Measurements from ENCODE around the gene NTN4.

NTN4 gene

GRCh38 chr12:95740751-95741150, 49.8 kb downstream of the NTN4 start:
- no peaks in the 10 kb centered on the region for H3K79me2 ChIP-seq (ENCODE audit: insufficient read depth, low read length)
- H3K4me3 ChIP-seq (ENCODE audit: low read depth, low read length, poor library complexity, severe bottlenecking), result no peak overlapping the region
- H3K4me1 ChIP-seq (ENCODE audit: insufficient read depth, low read length, severe bottlenecking), result no peaks in the 10 kb centered on the region
- H2AFZ ChIP-seq (ENCODE audit: low read length), result no peak overlapping the region
- no peaks in the 10 kb centered on the region for H4K20me1 ChIP-seq (ENCODE audit: insufficient read depth, low read length)
- peaks cover 3% of the 10 kb centered on the region; the same call in 1 of the 2 replicates for H3K9me3 ChIP-seq (ENCODE audit: low read length)
- no peak overlapping the region for H3K27ac ChIP-seq (ENCODE audit: low read depth, low read length, poor library complexity, severe bottlenecking)
- H3K4me2 ChIP-seq (ENCODE audit: low read length), result no peak overlapping the region
- no peaks in the 10 kb centered on the region for H3K36me3 ChIP-seq (ENCODE audit: insufficient read depth, low read length)
- TF ChIP-seq EZH2 (IDR thresholded peaks at IDR 0.05; ENCODE audit: borderline replicate concordance, low read length), result no peak
- TF ChIP-seq CTCF (IDR thresholded peaks at IDR 0.05; ENCODE audit: low read length), result no peak
- no peaks in the 10 kb centered on the region for H3K9me2 ChIP-seq (ENCODE audit: low read depth, low read length)
- H3F3A ChIP-seq (ENCODE audit: insufficient read depth, low read length), result no peaks in the 10 kb centered on the region
- H3K9ac ChIP-seq (ENCODE audit: low read length), result no peak overlapping the region
- peaks cover 2% of the 10 kb centered on the region; the same call in 1 of the 2 replicates for H3K27me3 ChIP-seq (ENCODE audit: insufficient read depth, low read length)

GRCh38 chr12:95739561-95740313, 50.8 kb downstream of the NTN4 start:
- no peaks in the 10 kb centered on the region for H3K9me2 ChIP-seq (ENCODE audit: low read depth, low read length)
- H3K9me3 ChIP-seq (ENCODE audit: low read length), result no peaks in the 10 kb centered on the region
- H3K27ac ChIP-seq (ENCODE audit: low read depth, low read length, poor library complexity, severe bottlenecking), result no peak overlapping the region
- H3K36me3 ChIP-seq (ENCODE audit: insufficient read depth, low read length), result no peaks in the 10 kb centered on the region
- no peaks in the 10 kb centered on the region for H3F3A ChIP-seq (ENCODE audit: insufficient read depth, low read length)
- no peaks in the 10 kb centered on the region for H3K27me3 ChIP-seq (ENCODE audit: insufficient read depth, low read length)
- no peak overlapping the region for H3K4me2 ChIP-seq (ENCODE audit: low read length)
- H3K79me2 ChIP-seq (ENCODE audit: insufficient read depth, low read length), result no peaks in the 10 kb centered on the region
- no peak overlapping the region for H3K9ac ChIP-seq (ENCODE audit: low read length)
- H3K4me1 ChIP-seq (ENCODE audit: insufficient read depth, low read length, severe bottlenecking), result no peaks in the 10 kb centered on the region
- H3K4me3 ChIP-seq (ENCODE audit: low read depth, low read length, poor library complexity, severe bottlenecking), result no peak overlapping the region
- H2AFZ ChIP-seq (ENCODE audit: low read length), result no peak overlapping the region
- TF ChIP-seq EZH2 (IDR thresholded peaks at IDR 0.05; ENCODE audit: borderline replicate concordance, low read length), result no peak
- TF ChIP-seq CTCF (IDR thresholded peaks at IDR 0.05; ENCODE audit: low read length), result no peak
- H4K20me1 ChIP-seq (ENCODE audit: insufficient read depth, low read length), result no peaks in the 10 kb centered on the region

GRCh38 chr12:95738024-95738611, 52.4 kb downstream of the NTN4 start:
- Histone ChIP-seq H3K27me3 (ENCODE audit: insufficient read depth, low read length) (no peaks in the 10 kb centered on the region), H2AFZ (ENCODE audit: low read length) (no peak overlapping the region), H3K36me3 (ENCODE audit: insufficient read depth, low read length) (no peaks in the 10 kb centered on the region), H3K9me2 (ENCODE audit: low read depth, low read length) (no peaks in the 10 kb centered on the region), H3K4me1 (ENCODE audit: insufficient read depth, low read length, severe bottlenecking) (no peaks in the 10 kb centered on the region), H3K4me3 (ENCODE audit: low read depth, low read length, poor library complexity, severe bottlenecking) (no peak overlapping the region), H3K27ac (ENCODE audit: low read depth, low read length, poor library complexity, severe bottlenecking) (no peak overlapping the region), H3K79me2 (ENCODE audit: insufficient read depth, low read length) (no peaks in the 10 kb centered on the region), H3K9me3 (ENCODE audit: low read length) (no peaks in the 10 kb centered on the region), H4K20me1 (ENCODE audit: insufficient read depth, low read length) (no peaks in the 10 kb centered on the region), H3F3A (ENCODE audit: insufficient read depth, low read length) (no peaks in the 10 kb centered on the region), H3K4me2 (ENCODE audit: low read length) (no peak overlapping the region), H3K9ac (ENCODE audit: low read length) (no peak overlapping the region)
- TF ChIP-seq EZH2 (IDR thresholded peaks at IDR 0.05; ENCODE audit: borderline replicate concordance, low read length) (no peak), CTCF (IDR thresholded peaks at IDR 0.05; ENCODE audit: low read length) (no peak)

Measured in OCI-LY1 (cell line).